Activated CD4-positive, alpha-beta T cell treated with anti-CD3 and anti-CD28 coated beads, Interleukin-2, amount 10 ng/mL, durations not matched to agents 24 days and 14 days (primary cell): Measurements from ENCODE around the gene FAM24A. TPM values are rescaled to one million over a fixed set of nuclear protein-coding genes. Genes with fewer than 3 reads are reported as not detected.
A peak's percentile ranks its signal among the peaks of the same experiment; 100 is the strongest.

Experiments
- DNase-seq: peaks from one replicate; pipeline ENCODE4 v3.0.0; 2022
- H3K27ac Mint-ChIP-seq: one replicate; pipeline ENCODE4 v1.8.0; 2022; ENCODE audit warnings: mild to moderate bottlenecking, mixed read lengths
- H3K27me3 Mint-ChIP-seq: one replicate; pipeline ENCODE4 v1.8.0; 2022; ENCODE audit warnings: mixed read lengths
- H3K36me3 Mint-ChIP-seq: one replicate; pipeline ENCODE4 v1.8.0; 2022; ENCODE audit warnings: low read depth, mild to moderate bottlenecking, mixed read lengths
- H3K4me1 Mint-ChIP-seq: one replicate; pipeline ENCODE4 v1.8.0; 2021; ENCODE audit warnings: mixed read lengths
- H3K4me3 Mint-ChIP-seq: one replicate; pipeline ENCODE4 v1.8.0; 2022; ENCODE audit warnings: mild to moderate bottlenecking, moderate library complexity, mixed read lengths
- H3K9me3 Mint-ChIP-seq: one replicate; pipeline ENCODE4 v1.8.0; 2021; ENCODE audit warnings: mixed read lengths
- intact Hi-C: fragments of 100-400 bp; cut with micrococcal nuclease; formaldehyde crosslinking; loops from one replicate; pipeline ENCODE4 v1.15.1; 2023
- total RNA-seq: library from RNA; stranded (reverse); gene quantifications from 2 replicates; pipeline ENCODE4 v1.2.3, GENCODE V29; 2022

Gene FAM24A
- total RNA-seq, 1 donor from 2014 or later: not detected

DNA sequence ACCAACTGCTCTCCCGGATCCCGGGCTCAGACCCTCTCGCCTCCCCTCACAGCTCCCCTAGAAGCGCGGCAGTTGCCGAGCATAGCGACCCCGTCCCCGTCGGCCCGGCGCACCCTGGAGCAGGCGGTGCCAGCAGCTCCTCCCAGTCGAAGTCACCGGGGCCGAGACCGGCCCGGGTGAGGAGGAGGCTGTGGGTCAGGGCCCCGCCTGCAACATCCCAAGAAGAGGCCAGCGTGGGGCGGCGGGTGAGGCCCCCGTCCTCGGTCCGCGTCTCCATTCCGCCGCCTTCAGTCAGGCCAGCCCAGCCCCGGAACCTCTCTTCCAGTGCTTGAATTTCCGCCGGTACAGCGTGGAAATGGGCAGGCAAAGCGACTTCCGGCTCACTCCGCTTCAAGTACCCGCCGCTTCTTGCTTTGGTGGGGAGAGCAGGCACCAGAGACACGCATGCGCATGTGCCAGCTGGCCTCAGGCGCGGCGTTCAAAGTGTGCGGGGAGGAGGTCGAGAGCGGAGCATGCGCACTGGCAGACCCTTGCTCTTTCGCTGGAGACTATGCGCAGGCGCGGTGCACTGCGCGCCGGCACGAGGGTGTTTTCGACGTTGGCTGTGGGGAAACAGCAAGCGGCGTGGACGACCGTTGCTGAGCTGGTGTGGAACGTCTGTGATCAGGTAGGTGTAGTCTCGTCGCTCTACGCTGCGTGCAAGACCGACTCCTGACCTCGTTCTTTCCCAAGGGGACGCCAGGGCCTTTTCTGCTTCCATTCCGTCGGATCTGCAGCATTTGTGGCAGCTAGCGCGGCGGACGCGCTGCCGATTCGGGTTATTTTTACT, 43.7 kb downstream of the FAM24A start, which contains the start of gene C10orf88:
C10orf88 (minus strand) TSS at position 326 of the 829 bp plus-strand sequence; CDS start at position 277, 49 bp downstream.
- peaks cover 15% of the 10 kb centered on the region for H3K27me3 Mint-ChIP-seq
- peaks cover 3% of the 10 kb centered on the region for H3K9me3 Mint-ChIP-seq
- H3K4me3 Mint-ChIP-seq: peak within 1 kb of the TSS; percentile 91
- H3K27ac Mint-ChIP-seq: peak within 1 kb of the TSS; percentile 92
- peaks cover 15% of the 10 kb centered on the region for H3K36me3 Mint-ChIP-seq
- peaks cover 22% of the 10 kb centered on the region for H3K4me1 Mint-ChIP-seq
- intact Hi-C loops: loop anchor here (1.0 to 10.0 kb wide), 5 partner anchors 26 to 579 kb away; partner anchors contain the start of genes BUB3, FAM24B, IKZF5 and PLEKHA1
- DNase-seq: peak; percentile 99

DNA sequence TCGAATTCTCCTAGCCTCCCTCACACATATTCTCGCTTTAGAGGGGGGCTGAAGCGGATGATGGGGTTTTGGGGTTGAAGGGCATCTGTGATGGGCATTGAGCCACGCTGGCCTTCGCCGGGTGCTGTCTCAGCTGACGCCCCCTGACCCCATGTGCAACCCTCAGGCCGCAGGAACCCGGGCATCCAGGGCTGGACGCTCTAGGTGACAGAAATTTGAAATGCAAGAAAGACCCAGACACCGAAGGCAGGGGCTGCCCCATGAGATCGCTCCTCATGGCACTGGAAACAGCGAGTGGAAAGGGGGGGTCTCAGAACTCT, 44.3 kb downstream of the FAM24A start:
- Mint-ChIP-seq H3K27me3 (peaks cover 15% of the 10 kb centered on the region), H3K4me1 (peaks cover 22% of the 10 kb centered on the region), H3K9me3 (peaks cover 3% of the 10 kb centered on the region), H3K36me3 (peaks cover 13% of the 10 kb centered on the region), H3K27ac (no peak overlapping the region), H3K4me3 (peak overlapping the region; percentile 91)
- no peak for DNase-seq
- intact Hi-C loops: loop anchor here (1.0 to 10.0 kb wide), 5 partner anchors 26 to 580 kb away; partner anchors contain the start of genes BUB3, FAM24B, IKZF5 and PLEKHA1

DNA sequence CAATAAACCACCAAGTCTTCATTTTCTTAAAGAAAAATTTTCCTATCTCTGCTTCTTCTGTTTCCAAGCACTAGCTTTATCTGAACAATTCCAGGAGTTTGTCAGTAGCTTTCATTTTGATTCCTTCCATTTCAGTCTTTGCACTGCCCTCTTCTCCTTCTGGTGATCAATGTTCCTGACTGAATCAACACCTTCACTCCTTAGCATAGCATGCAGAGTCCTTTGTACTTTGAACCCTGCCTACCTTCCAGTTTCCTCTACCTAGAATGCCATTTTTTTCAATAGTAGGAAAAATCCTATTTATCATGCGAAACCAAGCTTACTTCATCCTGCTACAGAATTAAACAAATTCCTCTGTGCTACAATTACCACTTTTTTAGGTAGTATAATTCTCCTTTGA, 45.5 kb downstream of the FAM24A start:
- H3K27ac Mint-ChIP-seq: no peak overlapping the region
- no peak for DNase-seq
- H3K27me3 Mint-ChIP-seq: peaks cover 15% of the 10 kb centered on the region
- no peak overlapping the region for H3K4me3 Mint-ChIP-seq
- peaks cover 10% of the 10 kb centered on the region for H3K36me3 Mint-ChIP-seq
- H3K4me1 Mint-ChIP-seq: peaks cover 18% of the 10 kb centered on the region
- peaks cover 3% of the 10 kb centered on the region for H3K9me3 Mint-ChIP-seq
- intact Hi-C loops: loop anchor here (10.0 kb wide), 1 partner anchor 581 kb away; the partner anchor contains the start of gene PLEKHA1

DNA sequence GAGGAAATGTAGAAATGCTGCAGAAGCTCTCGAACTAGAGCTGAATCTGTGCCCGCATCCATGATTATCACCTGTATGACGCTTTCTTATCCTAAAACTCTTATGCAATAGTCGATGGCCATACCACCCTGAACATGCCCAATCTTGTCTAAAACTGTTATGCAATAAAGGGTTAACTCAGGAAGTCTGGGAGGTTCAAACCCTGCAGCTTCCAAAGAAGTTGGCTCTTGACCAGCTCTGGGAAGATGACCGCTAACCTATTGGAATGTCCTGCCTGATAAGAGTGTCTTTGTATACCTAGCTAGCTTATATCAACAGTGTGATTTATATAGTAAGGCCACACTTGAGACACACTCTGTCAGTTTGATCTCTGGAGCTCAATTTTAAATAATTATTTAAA, 47.1 kb downstream of the FAM24A start:
- intact Hi-C loops: loop anchor here (10.0 kb wide), 1 partner anchor 583 kb away; the partner anchor contains the start of gene PLEKHA1
- Mint-ChIP-seq H3K27ac (no peak overlapping the region), H3K27me3 (peaks cover 16% of the 10 kb centered on the region), H3K4me3 (no peak overlapping the region), H3K4me1 (peaks cover 16% of the 10 kb centered on the region), H3K36me3 (peaks cover 9% of the 10 kb centered on the region), H3K9me3 (peaks cover 3% of the 10 kb centered on the region)
- DNase-seq: no peak

DNA sequence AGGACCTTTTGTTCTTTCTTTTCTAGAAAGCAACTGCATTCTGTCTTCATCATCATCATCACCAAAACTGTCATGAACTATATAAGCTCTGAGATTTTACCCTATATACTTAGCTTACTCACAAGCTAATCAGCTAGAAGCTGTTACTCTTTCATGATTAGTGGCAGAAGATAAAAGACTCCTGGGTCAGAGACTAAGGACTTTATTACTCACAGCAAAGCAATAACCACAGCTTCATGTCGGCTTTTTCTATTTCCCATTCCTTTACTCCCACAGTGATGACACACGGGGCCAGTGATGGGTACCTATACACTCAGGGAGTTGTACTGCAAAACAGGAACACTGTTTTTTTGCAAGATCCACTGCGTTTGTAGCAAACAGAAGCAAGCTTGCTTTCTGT, 52.0 kb downstream of the FAM24A start:
- Mint-ChIP-seq H3K27ac (no peak overlapping the region), H3K36me3 (no peaks in the 10 kb centered on the region), H3K4me1 (peaks cover 5% of the 10 kb centered on the region), H3K4me3 (no peak overlapping the region), H3K9me3 (peaks cover 14% of the 10 kb centered on the region), H3K27me3 (peaks cover 9% of the 10 kb centered on the region)
- no peak for DNase-seq
- intact Hi-C loops: no loop called here

Other genes with a start within 250 kb of the FAM24A start
- not detected in 2 replicates for gene C10orf120, start 210.8 kb upstream of the FAM24A start, total RNA-seq
- gene CUZD1, start 64.8 kb upstream of the FAM24A start, total RNA-seq: 3.1 and 3.7 TPM in 2 replicates
- gene FAM24B, start 31.0 kb upstream of the FAM24A start, total RNA-seq: 14.2 and 15.2 TPM in 2 replicates
- 13.9 and 15.7 TPM in 2 replicates for gene C10orf88, start 43.6 kb downstream of the FAM24A start, total RNA-seq
- gene PSTK, start 69.8 kb downstream of the FAM24A start, total RNA-seq: 4.5 and 4.8 TPM in 2 replicates
- gene IKZF5, start 98.2 kb downstream of the FAM24A start, total RNA-seq: 17.9 and 18.3 TPM in 2 replicates
- gene ACADSB, start 98.4 kb downstream of the FAM24A start, total RNA-seq: 21.3 and 21.6 TPM in 2 replicates
- gene HMX3, start 225.4 kb downstream of the FAM24A start, total RNA-seq: not detected in 2 replicates
- gene HMX2, start 237.5 kb downstream of the FAM24A start, total RNA-seq: not detected in 2 replicates
- 186 and 193 TPM in 2 replicates for gene BUB3, start 243.8 kb downstream of the FAM24A start, total RNA-seq